Stimulated activated CD4-positive, alpha-beta T cell treated with anti-CD3 and anti-CD28 coated beads, Interleukin-2, amount 100 ng/mL, for 48 hours (primary cell): Measurements from ENCODE around the gene RASGRF1.
"Not testable (repeated sequence)": the region's sequence is repeated elsewhere in the genome, so short reads cannot be mapped to it uniquely, and the experiment has no call there.

ENCODE experiments used
- DNase-seq, 2 donors: peaks; one replicate each; pipeline ENCODE4 v3.0.0-alpha.2; 2020

The RASGRF1 gene

DNA sequence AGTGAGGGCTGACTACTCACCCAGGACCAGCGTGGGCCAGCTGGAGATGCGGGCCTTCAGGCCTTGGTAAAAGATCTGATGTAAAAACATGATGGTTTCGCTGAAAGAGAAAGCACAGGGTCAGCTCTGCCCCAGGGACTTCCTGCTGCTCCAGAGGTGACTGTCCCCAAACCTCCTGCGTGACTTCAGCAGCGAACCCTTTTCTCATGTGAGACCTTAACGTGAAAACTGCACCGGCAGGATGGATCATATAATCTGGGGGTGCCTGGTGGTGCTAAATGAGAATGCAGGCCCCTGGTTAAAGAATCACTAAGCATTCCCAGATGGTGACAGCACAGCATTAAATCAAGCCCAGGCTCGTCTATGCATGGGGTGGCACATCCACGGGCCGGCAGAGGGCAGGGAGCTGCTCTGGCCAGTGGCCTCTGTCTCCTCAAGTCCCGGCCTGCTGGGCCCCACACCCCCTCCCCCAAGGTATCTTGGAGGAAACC lies 55.4 kb downstream of the RASGRF1 start:
- DNase-seq, result no peak

DNA sequence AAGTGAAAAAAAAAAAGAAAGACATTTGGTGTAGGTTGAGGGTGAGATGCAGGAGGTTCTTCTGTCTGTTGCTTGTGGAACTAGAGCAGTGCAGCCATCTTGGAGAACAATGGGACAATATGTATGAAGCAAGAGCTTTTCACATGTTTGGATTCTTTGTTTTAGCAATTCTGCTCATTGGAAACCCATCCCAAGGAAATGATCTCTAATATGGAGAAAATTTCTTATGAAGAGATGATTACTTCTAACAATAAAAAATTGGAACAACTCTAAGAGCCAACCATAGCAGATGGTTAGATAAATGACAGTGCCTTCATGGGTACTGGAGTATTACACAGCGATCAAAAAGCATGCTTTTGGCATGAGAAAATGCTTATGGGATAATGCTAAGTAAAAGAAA lies 56.3 kb downstream of the RASGRF1 start:
- no peak for DNase-seq

GRCh38 chr15:79032656-79033055 lies 57.9 kb downstream of the RASGRF1 start:
- DNase-seq, result no peak

GRCh38 chr15:79031821-79032220 lies 58.8 kb downstream of the RASGRF1 start:
- DNase-seq, result no peak

GRCh38 chr15:79031201-79031600 lies 59.4 kb downstream of the RASGRF1 start:
- no peak for DNase-seq

GRCh38 chr15:79030470-79030869 lies 60.1 kb downstream of the RASGRF1 start:
- no peak for DNase-seq

DNA sequence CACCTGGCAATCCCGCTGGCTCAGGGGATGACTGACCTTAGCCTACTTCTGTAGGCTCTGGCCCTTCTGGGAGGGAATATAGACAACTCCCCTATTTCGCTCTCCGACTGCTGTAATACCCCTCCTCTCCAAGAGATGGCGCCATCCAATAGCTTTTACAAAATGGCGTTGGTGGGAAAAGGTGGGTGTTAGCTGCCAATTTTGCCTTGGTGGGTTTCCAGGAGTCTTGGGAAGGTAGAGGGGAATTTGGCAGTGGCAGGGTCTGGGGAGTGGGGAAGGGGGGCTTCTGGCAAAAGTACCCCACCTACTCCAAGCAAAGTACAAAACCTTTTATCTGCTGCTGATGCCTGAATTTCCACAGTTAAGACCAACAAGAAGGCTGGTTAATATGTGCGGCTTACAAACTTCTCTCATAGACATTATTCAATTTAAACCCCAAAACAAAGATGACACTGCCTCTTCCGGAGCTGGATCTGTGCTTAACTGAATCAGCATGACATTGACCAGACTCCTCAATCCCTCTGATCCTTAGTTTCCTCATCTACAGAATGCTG lies 62.1 kb downstream of the RASGRF1 start:
- DNase-seq, result peak; percentile 44

DNA sequence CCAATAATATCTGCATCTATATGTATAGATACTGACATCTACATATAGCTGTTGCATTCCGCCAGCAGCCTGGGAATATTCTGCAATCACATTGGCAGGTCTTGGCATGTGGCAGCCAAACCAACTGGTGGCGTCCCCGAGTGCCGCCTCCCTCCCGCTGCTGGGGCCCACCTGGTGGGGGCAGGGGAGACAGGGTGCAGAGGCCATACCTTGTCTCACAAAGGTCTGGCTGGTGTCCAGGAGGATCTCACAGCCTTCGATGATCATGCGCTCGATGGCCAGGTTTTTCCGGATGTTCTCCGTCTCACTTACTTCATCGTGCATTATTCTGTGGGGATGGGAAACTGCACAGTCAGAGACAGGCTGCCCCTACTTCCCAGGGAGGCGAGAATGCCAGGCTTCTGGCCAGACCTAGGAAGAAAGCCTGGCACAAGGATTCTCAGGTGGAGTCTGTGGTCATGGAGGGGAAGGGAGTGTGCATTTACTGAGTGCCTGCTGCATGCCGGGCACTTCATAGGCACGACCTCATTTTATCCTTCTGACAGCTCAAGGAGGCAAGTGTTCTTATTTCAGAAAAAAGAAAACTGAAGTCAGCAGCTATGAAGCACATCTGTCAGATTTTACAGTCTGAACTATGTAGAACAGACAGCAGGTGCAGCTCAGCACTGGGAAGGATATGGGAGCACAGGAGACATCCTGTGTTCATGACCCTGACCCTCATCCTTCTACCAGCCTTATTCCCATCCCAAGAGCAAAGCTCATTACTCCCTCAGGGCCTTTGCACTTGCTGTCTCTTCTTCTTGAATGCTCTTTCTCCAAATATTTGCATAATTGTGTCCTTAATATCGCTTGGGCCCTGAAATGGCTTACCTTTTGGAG lies 62.8 kb downstream of the RASGRF1 start:
- DNase-seq, result no peak

GRCh38 chr15:79025802-79026201 lies 64.8 kb downstream of the RASGRF1 start:
- no peak for DNase-seq

- DNase-seq, result no peak
These were observed 65.4 kb downstream of the RASGRF1 start for GRCh38 chr15:79025201-79025600.

- DNase-seq, result not testable (repeated sequence)
These were observed 66.1 kb downstream of the RASGRF1 start for GRCh38 chr15:79024493-79024892.

DNA sequence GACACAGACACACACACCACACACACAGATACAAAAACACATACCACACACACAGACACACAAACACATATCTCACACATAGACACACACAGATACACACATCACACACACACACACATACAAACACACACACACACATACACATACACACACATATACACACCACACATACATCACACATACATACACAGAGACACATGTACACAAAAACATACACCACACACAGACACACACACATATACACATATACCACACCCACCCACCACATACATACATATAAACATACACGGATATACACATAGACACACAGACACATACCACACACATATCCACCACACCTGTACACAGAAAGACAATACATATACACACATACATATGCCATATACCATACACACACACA lies 66.7 kb downstream of the RASGRF1 start:
- DNase-seq, result no peak

- DNase-seq, result no peak
These were observed 67.1 kb downstream of the RASGRF1 start for GRCh38 chr15:79023546-79023890.

DNA sequence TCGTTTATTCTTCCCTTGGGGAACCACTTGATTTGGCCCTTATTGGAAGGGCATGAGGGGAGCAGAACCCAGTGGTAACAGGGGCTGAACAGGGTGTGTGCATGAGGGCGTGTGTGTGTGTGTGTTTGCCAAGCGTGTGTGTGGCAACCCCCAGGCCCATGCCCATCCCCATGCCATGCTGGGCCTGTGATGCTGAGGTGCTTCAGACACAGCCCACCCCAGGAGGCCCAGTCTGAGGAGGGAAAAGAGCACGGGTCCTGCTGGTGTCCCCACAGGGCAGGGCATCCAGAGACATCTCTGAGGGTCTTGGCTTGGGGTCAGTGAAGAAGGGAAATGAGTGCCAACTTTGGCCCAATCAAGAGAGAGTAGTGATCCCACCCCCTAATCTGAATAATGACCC lies 71.6 kb downstream of the RASGRF1 start:
- DNase-seq, result no peak

DNA sequence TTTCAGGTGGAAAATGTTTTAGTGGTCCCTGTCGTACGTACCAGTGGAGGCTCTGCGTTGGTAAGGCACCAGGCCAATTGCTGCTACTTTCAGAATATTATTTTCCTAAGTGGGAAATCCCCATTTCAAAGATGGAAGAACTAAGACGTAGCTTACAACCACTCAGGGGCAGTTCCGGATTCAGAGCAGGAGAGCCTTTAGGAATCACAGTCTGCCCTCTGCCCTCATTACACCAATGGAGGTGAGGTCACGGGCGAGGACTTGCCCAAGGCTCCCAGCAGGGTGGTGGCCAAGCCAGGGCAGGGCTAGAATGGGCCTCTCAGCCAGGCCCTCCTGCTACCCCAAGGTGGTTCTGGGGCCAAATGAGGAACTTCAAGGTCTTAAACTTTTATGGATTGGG lies 72.6 kb downstream of the RASGRF1 start:
- DNase-seq, result no peak

GRCh38 chr15:79016527-79017170 lies 73.9 kb downstream of the RASGRF1 start:
- no peak for DNase-seq

DNA sequence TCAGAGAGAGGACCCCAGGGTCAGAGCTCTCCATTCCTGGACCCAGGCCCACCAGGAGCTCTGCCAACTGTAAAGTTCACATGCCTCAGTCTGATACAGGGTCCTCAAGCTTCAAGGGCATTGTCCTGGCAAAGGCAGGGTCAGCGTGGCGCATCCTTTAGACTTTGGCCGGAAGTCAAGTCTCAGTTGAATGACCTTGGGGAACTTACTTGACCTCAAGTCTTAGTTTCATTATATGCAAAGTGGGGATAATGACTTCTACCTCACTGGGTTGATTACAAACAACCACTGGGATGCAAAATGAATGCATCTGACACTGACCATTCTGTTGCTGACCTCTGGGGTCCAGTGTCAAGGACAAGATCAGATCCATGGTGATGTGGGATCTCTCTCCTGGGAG lies 75.2 kb downstream of the RASGRF1 start:
- no peak for DNase-seq

- no peak for DNase-seq
These were observed 80.3 kb downstream of the RASGRF1 start for GRCh38 chr15:79010278-79010677.

DNA sequence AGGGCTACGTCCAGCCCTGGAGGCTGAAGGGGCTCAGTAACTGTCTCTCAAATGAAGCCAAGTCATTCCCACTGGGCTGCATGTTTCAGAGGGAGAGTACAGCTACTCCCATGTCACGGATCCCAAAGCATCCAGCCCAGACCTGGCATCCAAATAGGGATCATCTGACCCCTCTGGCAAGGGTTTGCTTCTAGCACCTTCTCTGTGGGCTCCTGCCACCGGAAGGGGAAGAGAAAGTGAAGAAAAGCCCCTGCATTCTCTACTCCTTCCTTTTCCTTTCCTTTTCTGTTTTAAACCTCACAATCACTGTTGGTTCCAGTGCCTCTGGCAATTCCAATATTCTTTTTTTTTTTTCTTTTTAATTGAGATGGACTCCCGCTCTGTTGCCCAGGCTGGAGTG lies 81.2 kb downstream of the RASGRF1 start:
- no peak for DNase-seq

GRCh38 chr15:79008659-79009058 lies 81.9 kb downstream of the RASGRF1 start:
- DNase-seq, result no peak

DNA sequence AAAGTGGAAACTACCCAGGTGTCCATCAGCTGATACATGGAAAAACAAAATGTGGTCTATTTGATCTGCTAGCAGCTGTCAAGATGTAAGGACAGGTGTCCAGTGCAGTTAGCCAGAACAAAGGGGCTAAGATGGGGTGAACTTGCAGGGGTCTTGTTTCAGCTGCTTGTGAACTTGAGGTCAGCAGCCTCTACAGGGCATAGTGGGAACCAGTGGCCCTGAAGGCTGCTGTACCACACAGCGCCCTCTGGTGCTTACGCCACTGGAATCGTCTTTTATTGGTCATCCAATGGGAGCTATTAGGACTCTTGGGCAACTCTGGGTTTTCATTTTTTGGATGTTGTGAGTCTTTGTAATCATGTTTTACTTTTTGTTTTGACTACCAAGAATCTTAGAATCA lies 83.5 kb downstream of the RASGRF1 start:
- DNase-seq, result peak; percentile 7 to 21

GRCh38 chr15:79006071-79006470 lies 84.5 kb downstream of the RASGRF1 start:
- DNase-seq, result no peak

DNA sequence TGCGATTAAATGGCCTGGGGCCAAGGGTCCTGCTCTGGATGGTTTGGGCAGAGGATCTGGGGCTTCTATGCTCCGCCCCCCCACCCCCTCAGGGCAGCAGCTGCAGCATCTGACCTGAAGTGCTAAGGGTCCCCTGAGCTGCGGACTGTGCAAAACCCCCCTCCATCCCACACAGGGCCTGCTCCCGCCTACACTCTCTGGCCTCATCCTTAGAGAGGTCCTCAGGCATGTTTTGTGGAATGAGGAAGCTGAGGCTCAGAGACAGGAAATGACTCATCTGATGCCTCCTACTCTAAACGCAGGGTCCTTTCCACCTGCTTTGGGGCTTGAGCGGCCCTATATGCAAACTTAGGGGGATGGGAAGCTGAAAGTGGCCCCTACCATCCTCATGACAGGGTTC lies 86.2 kb downstream of the RASGRF1 start:
- no peak for DNase-seq

DNA sequence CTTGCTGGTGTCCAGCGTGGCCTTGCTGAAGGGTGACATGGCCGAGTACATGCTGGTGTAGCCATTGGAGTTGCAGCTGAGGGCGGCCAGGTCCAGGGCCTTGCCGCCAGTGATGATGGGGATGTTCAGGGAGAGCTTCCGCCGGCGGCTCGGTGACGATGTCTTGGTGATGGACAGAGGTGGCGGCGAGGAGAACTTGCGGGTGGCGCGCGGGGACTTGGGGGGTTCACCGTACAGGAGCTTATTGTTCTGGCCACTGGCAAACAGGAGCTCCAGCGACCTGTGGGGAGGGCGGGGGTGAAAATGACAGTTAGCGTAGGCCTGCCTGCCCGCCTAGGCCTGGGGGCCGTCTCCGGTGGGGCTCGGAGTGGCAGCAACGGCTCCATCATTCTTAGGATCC lies 86.7 kb downstream of the RASGRF1 start:
- DNase-seq, result no peak
